ENCODE data around the gene ENO1. TPM values are rescaled to one million over a fixed set of nuclear protein-coding genes. Genes with fewer than 3 reads are reported as not detected.

The ENO1 gene
- total and polyA plus RNA-seq, 9 of the 15 experiments (the other 6 are each of a cell fraction or from before 2014, with no cell fraction given), result 2,249 to 7,472 (median 2,868) TPM

DNA sequence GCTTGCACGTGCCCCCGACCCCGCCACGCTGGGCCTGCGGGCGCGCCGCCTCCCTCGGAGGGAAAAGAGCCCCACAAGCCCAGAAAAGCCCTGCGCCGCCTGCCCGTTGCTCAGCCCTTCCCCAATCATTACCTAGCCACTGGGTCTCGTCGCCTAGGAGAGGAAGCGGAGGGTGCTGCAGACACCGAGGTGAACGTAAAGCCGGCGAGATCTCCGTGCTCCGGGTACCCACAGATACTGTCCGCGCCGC lies at the start of gene ENO1 (continued):
- TF ChIP-seq, protein P1, sequence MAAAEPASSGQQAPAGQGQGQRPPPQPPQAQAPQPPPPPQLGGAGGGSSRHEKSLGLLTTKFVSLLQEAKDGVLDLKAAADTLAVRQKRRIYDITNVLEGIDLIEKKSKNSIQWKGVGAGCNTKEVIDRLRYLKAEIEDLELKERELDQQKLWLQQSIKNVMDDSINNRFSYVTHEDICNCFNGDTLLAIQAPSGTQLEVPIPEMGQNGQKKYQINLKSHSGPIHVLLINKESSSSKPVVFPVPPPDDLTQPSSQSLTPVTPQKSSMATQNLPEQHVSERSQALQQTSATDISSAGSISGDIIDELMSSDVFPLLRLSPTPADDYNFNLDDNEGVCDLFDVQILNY (CRISPR knock-in tag; IDR thresholded peaks at IDR 0.05), result no peak
- TF ChIP-seq, protein P2, sequence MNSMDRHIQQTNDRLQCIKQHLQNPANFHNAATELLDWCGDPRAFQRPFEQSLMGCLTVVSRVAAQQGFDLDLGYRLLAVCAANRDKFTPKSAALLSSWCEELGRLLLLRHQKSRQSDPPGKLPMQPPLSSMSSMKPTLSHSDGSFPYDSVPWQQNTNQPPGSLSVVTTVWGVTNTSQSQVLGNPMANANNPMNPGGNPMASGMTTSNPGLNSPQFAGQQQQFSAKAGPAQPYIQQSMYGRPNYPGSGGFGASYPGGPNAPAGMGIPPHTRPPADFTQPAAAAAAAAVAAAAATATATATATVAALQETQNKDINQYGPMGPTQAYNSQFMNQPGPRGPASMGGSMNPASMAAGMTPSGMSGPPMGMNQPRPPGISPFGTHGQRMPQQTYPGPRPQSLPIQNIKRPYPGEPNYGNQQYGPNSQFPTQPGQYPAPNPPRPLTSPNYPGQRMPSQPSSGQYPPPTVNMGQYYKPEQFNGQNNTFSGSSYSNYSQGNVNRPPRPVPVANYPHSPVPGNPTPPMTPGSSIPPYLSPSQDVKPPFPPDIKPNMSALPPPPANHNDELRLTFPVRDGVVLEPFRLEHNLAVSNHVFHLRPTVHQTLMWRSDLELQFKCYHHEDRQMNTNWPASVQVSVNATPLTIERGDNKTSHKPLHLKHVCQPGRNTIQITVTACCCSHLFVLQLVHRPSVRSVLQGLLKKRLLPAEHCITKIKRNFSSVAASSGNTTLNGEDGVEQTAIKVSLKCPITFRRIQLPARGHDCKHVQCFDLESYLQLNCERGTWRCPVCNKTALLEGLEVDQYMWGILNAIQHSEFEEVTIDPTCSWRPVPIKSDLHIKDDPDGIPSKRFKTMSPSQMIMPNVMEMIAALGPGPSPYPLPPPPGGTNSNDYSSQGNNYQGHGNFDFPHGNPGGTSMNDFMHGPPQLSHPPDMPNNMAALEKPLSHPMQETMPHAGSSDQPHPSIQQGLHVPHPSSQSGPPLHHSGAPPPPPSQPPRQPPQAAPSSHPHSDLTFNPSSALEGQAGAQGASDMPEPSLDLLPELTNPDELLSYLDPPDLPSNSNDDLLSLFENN (IDR thresholded peaks at IDR 0.05; ENCODE audit: low read depth in 2 of 2, low read length in 2 of 2), result peak in 1 of 2 experiments; percentile 72; a peak in 1 of 4 replicates
- 0 out of 2 replicates have a peak, but pooled peaks have one; percentile 29 for TF ChIP-seq GATAD2A (IDR thresholded peaks at IDR 0.05)
- TF ChIP-seq PHF8 (IDR thresholded peaks at IDR 0.05; ENCODE audit: borderline replicate concordance, low read length), result peak; percentile 78; the same call in 1 of the 2 replicates
- TF ChIP-seq, protein P3, sequence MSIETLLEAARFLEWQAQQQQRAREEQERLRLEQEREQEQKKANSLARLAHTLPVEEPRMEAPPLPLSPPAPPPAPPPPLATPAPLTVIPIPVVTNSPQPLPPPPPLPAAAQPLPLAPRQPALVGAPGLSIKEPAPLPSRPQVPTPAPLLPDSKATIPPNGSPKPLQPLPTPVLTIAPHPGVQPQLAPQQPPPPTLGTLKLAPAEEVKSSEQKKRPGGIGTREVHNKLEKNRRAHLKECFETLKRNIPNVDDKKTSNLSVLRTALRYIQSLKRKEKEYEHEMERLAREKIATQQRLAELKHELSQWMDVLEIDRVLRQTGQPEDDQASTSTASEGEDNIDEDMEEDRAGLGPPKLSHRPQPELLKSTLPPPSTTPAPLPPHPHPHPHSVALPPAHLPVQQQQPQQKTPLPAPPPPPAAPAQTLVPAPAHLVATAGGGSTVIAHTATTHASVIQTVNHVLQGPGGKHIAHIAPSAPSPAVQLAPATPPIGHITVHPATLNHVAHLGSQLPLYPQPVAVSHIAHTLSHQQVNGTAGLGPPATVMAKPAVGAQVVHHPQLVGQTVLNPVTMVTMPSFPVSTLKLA (conservative IDR thresholded peaks at IDR 0.05), result peak; percentile 87 to 93; a peak in 3 of 4 replicates
- TF ChIP-seq ZNF134 (CRISPR knock-in tag; conservative IDR thresholded peaks at IDR 0.05), result no peak
- peak; percentile 13; the same call in 1 of the 2 replicates for TF ChIP-seq JUND (IDR thresholded peaks at IDR 0.05; ENCODE audit: borderline replicate concordance, low read depth, low read length)
- no peak for TF ChIP-seq JUND (tag; IDR thresholded peaks at IDR 0.05; ENCODE audit: borderline replicate concordance, low read depth, low read length)
- TF ChIP-seq PRPF4 (IDR thresholded peaks at IDR 0.05; ENCODE audit: insufficient read depth, low read depth, low read length, poor library complexity, severe bottlenecking), result peak; percentile 98
- TF ChIP-seq PML (IDR thresholded peaks at IDR 0.05; ENCODE audit: low read length), result peak; percentile 89
- TF ChIP-seq OTX1 (CRISPR knock-in tag; IDR thresholded peaks at IDR 0.05), result peak; percentile 11; the same call in 1 of the 2 replicates
- TF ChIP-seq ZNF124 (CRISPR knock-in tag; IDR thresholded peaks at IDR 0.05), result no peak
- TF ChIP-seq ZBTB7A (IDR thresholded peaks at IDR 0.05; ENCODE audit: borderline replicate concordance, control insufficient read depth, low read depth, low read length), result peak; percentile 37; the same call in 1 of the 2 replicates
- TF ChIP-seq BRD4 (IDR thresholded peaks at IDR 0.05), result peak; percentile 98; the same call in 1 of the 2 replicates
- TF ChIP-seq, protein P4, sequence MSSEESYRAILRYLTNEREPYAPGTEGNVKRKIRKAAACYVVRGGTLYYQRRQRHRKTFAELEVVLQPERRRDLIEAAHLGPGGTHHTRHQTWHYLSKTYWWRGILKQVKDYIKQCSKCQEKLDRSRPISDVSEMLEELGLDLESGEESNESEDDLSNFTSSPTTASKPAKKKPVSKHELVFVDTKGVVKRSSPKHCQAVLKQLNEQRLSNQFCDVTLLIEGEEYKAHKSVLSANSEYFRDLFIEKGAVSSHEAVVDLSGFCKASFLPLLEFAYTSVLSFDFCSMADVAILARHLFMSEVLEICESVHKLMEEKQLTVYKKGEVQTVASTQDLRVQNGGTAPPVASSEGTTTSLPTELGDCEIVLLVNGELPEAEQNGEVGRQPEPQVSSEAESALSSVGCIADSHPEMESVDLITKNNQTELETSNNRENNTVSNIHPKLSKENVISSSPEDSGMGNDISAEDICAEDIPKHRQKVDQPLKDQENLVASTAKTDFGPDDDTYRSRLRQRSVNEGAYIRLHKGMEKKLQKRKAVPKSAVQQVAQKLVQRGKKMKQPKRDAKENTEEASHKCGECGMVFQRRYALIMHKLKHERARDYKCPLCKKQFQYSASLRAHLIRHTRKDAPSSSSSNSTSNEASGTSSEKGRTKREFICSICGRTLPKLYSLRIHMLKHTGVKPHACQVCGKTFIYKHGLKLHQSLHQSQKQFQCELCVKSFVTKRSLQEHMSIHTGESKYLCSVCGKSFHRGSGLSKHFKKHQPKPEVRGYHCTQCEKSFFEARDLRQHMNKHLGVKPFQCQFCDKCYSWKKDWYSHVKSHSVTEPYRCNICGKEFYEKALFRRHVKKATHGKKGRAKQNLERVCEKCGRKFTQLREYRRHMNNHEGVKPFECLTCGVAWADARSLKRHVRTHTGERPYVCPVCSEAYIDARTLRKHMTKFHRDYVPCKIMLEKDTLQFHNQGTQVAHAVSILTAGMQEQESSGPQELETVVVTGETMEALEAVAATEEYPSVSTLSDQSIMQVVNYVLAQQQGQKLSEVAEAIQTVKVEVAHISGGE (CRISPR knock-in tag; IDR thresholded peaks at IDR 0.05), result peak in 1 of 3 experiments; percentile 79; a peak in 2 of 6 replicates
- TF ChIP-seq RBFOX2 (IDR thresholded peaks at IDR 0.05; ENCODE audit: low read depth, low read length), result peak; percentile 93
- peak; percentile 89 for TF ChIP-seq ZNF263 (CRISPR knock-in tag; IDR thresholded peaks at IDR 0.05; ENCODE audit: borderline replicate concordance)
- TF ChIP-seq TAF7 (tag; IDR thresholded peaks at IDR 0.05), result peak; percentile 91
